ENCODE data around the gene TECR. TPM values are rescaled to one million over a fixed set of nuclear protein-coding genes. Genes with fewer than 3 reads are reported as not detected.

The TECR gene
- polyA plus RNA-seq, 1 donor from 2014 or later, result 31.4 TPM

DNA sequence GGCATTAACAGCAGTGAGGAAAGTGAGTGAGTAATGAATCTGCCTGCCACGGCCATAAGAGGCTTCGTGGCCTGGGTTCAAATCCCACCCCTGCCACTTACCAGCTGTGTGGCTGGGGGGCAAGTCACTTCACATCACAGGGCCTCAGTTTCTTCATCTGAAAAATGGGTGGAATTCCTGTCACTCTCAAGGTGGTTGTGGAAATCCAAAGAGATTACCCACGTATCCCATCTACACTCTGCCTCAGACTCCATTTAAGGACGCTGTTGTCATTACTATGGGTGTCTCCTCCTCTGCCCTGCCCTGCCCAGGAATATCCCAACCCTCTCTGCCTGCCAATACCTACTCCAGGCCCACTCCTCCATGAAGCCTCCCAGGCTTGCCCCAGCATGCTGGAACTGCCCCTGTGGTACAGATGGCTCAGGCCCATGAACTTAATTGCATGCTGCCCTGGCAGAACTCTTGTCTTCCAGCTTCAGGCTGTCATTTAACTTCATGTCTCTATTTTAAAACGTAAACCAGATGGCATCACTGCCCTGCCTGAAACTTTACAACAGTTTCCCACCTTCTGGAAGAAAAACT is 36.5 kb upstream of the TECR start:
- Histone ChIP-seq H3K27ac (ENCODE audit: low read length) (no peak overlapping the region), H3K27me3 (ENCODE audit: insufficient read depth, low read depth, low read length) (no peaks in the 10 kb centered on the region), H2AFZ (ENCODE audit: low read depth, low read length) (no peak overlapping the region), H4K20me1 (ENCODE audit: insufficient read depth) (no peaks in the 10 kb centered on the region), H3K4me3 (ENCODE audit: low read length) (no peak overlapping the region), H3K9me3 (ENCODE audit: low read length) (no peaks in the 10 kb centered on the region), H3K4me2 (ENCODE audit: low read length) (no peak overlapping the region), H3K9ac (ENCODE audit: low read length) (no peak overlapping the region), H3F3A (ENCODE audit: insufficient read depth, low read length, poor library complexity, severe bottlenecking) (no peaks in the 10 kb centered on the region), H3K9me2 (ENCODE audit: insufficient read depth, low read length) (no peaks in the 10 kb centered on the region), H3K36me3 (ENCODE audit: insufficient read depth, low read length) (no peaks in the 10 kb centered on the region), H3K79me2 (replicated peaks; ENCODE audit: insufficient read depth, low read length) (peaks cover 16% of the 10 kb centered on the region)
- TF ChIP-seq RAD21 (conservative IDR thresholded peaks at IDR 0.05) (no peak), EP300 (conservative IDR thresholded peaks at IDR 0.05; ENCODE audit: poor library complexity, severe bottlenecking) (no peak), POLR2AphosphoS5 (IDR thresholded peaks at IDR 0.05) (no peak), REST (IDR thresholded peaks at IDR 0.05; ENCODE audit: borderline replicate concordance) (no peak), MXI1 (conservative IDR thresholded peaks at IDR 0.05; ENCODE audit: poor library complexity, severe bottlenecking) (no peak), SMC3 (conservative IDR thresholded peaks at IDR 0.05; ENCODE audit: poor library complexity) (no peak), EZH2 (IDR thresholded peaks at IDR 0.05; ENCODE audit: borderline replicate concordance, insufficient read depth, low read length, poor library complexity, severe bottlenecking) (no peak), TAF1 (IDR thresholded peaks at IDR 0.05; ENCODE audit: low read depth) (no peak)
- TF ChIP-seq, protein P1, sequence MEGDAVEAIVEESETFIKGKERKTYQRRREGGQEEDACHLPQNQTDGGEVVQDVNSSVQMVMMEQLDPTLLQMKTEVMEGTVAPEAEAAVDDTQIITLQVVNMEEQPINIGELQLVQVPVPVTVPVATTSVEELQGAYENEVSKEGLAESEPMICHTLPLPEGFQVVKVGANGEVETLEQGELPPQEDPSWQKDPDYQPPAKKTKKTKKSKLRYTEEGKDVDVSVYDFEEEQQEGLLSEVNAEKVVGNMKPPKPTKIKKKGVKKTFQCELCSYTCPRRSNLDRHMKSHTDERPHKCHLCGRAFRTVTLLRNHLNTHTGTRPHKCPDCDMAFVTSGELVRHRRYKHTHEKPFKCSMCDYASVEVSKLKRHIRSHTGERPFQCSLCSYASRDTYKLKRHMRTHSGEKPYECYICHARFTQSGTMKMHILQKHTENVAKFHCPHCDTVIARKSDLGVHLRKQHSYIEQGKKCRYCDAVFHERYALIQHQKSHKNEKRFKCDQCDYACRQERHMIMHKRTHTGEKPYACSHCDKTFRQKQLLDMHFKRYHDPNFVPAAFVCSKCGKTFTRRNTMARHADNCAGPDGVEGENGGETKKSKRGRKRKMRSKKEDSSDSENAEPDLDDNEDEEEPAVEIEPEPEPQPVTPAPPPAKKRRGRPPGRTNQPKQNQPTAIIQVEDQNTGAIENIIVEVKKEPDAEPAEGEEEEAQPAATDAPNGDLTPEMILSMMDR (IDR thresholded peaks at IDR 0.05; ENCODE audit: poor library complexity, severe bottlenecking), result no peak

- H3K4me3 ChIP-seq (ENCODE audit: low read length), result peak overlapping the region; percentile 95
- no peaks in the 10 kb centered on the region for H3F3A ChIP-seq (ENCODE audit: insufficient read depth, low read length, poor library complexity, severe bottlenecking)
- H3K4me2 ChIP-seq (ENCODE audit: low read length), result no peak overlapping the region
- no peaks in the 10 kb centered on the region for H3K27me3 ChIP-seq (ENCODE audit: insufficient read depth, low read depth, low read length)
- H2AFZ ChIP-seq (ENCODE audit: low read depth, low read length), result no peak overlapping the region
- no peaks in the 10 kb centered on the region for H3K9me3 ChIP-seq (ENCODE audit: low read length)
- no peaks in the 10 kb centered on the region for H3K36me3 ChIP-seq (ENCODE audit: insufficient read depth, low read length)
- peaks cover 16% of the 10 kb centered on the region for H3K79me2 ChIP-seq (replicated peaks; ENCODE audit: insufficient read depth, low read length)
- H3K9me2 ChIP-seq (ENCODE audit: insufficient read depth, low read length), result no peaks in the 10 kb centered on the region
- TF ChIP-seq POLR2AphosphoS5 (IDR thresholded peaks at IDR 0.05) (no peak), EP300 (conservative IDR thresholded peaks at IDR 0.05; ENCODE audit: poor library complexity, severe bottlenecking) (no peak), REST (IDR thresholded peaks at IDR 0.05; ENCODE audit: borderline replicate concordance) (no peak), MXI1 (conservative IDR thresholded peaks at IDR 0.05; ENCODE audit: poor library complexity, severe bottlenecking) (no peak), EZH2 (IDR thresholded peaks at IDR 0.05; ENCODE audit: borderline replicate concordance, insufficient read depth, low read length, poor library complexity, severe bottlenecking) (no peak), RAD21 (conservative IDR thresholded peaks at IDR 0.05) (no peak)
- TF ChIP-seq, protein P1 (IDR thresholded peaks at IDR 0.05; ENCODE audit: poor library complexity, severe bottlenecking), result no peak
- H4K20me1 ChIP-seq (ENCODE audit: insufficient read depth), result no peaks in the 10 kb centered on the region
- H3K27ac ChIP-seq (ENCODE audit: low read length), result no peak overlapping the region
- peak overlapping the region; percentile 2 for H3K9ac ChIP-seq (ENCODE audit: low read length)
These were observed 35.0 kb upstream of the TECR start for GRCh38 chr19:14494411-14494810.
